WTC11 (cell line): ENCODE measurements around the gene TATDN2. TPM values are rescaled to one million over a fixed set of nuclear protein-coding genes. Genes with fewer than 3 reads are reported as not detected.

ENCODE experiments used
- ATAC-seq: fragments of 200-7000 bp; cut with Tn5 transposase; 2 replicates; pipeline ENCODE4 v1.10.0; 2021; ENCODE audit warnings: mild to moderate bottlenecking, moderate library complexity
- CTCF ChIA-PET: fragments of 300-600 bp; sonication (Branson Sonifier 250); formaldehyde crosslinking; loops from one replicate; lab custom pipeline; 2021; ENCODE audit warnings: antibody characterized with exemption; lab: Charles Lee
- POLR2A ChIA-PET: fragments of 350-600 bp; sonication (Branson Sonifier 250); formaldehyde crosslinking; loops from one replicate; lab custom pipeline; 2021; ENCODE audit warnings: antibody characterized with exemption; lab: Charles Lee
- DNase-seq: peaks from one replicate; pipeline ENCODE4 v3.0.0; 2021; ENCODE audit warnings: low spot score
- H3K27ac Mint-ChIP-seq: 2 replicates; pipeline ENCODE4 v1.8.0; 2021; ENCODE audit warnings: mixed read lengths
- H3K27me3 Mint-ChIP-seq: 2 replicates; pipeline ENCODE4 v1.8.0; 2021; ENCODE audit warnings: low read depth, mild to moderate bottlenecking, moderate library complexity, mixed read lengths
- H3K36me3 Mint-ChIP-seq: 2 replicates; pipeline ENCODE4 v1.8.0; 2021; ENCODE audit warnings: mixed read lengths
- H3K4me1 Mint-ChIP-seq: 2 replicates; pipeline ENCODE4 v1.8.0; 2022; ENCODE audit warnings: mixed read lengths
- H3K4me3 Mint-ChIP-seq: 2 replicates; pipeline ENCODE4 v1.8.0; 2021; ENCODE audit warnings: mild to moderate bottlenecking, moderate library complexity, mixed read lengths
- H3K9me3 Mint-ChIP-seq: 2 replicates; pipeline ENCODE4 v1.8.0; 2021; ENCODE audit warnings: mixed read lengths
- ATF3 ChIP-seq: sonication (generic); formaldehyde crosslinking; conservative IDR thresholded peaks from 2 replicates; pipeline ENCODE4 v1.8.1; 2022; ENCODE audit warnings: mild to moderate bottlenecking, missing genetic modification reagents
- ATF6 ChIP-seq: sonication (generic); formaldehyde crosslinking; IDR thresholded peaks from 2 replicates; pipeline ENCODE4 v1.8.1; 2023; ENCODE audit warnings: mild to moderate bottlenecking, missing genetic modification reagents
- CDX4 ChIP-seq: fragments of 250-450 bp; sonication (Bioruptor Pico); IDR thresholded peaks from 2 replicates; pipeline ENCODE4 v1.9.0; 2021; ENCODE audit warnings: moderate library complexity, mild to moderate bottlenecking, inconsistent platforms, borderline replicate concordance
- EMX1 ChIP-seq: fragments of 250-450 bp; sonication (Bioruptor Pico); IDR thresholded peaks from 2 replicates; pipeline ENCODE4 v1.8.0; 2021; ENCODE audit warnings: mild to moderate bottlenecking
- HMGXB4 ChIP-seq: sonication (generic); formaldehyde crosslinking; IDR thresholded peaks from 2 replicates; pipeline ENCODE4 v1.8.1; 2023; ENCODE audit warnings: mild to moderate bottlenecking, moderate library complexity, missing genetic modification reagents
- IRF2 ChIP-seq: sonication (generic); formaldehyde crosslinking; IDR thresholded peaks from 2 replicates; pipeline ENCODE4 v1.8.0; 2022; ENCODE audit warnings: low read depth, missing genetic modification reagents, borderline replicate concordance
- MLX ChIP-seq: sonication (generic); formaldehyde crosslinking; IDR thresholded peaks from 2 replicates; pipeline ENCODE4 v1.8.1; 2023; ENCODE audit warnings: mild to moderate bottlenecking, missing genetic modification reagents, moderate library complexity
- MXD4 ChIP-seq: fragments of 250-450 bp; sonication (Bioruptor Pico); IDR thresholded peaks from 2 replicates; pipeline ENCODE4 v1.8.0; 2021; ENCODE audit warnings: mild to moderate bottlenecking, moderate library complexity, borderline replicate concordance
- PRDM15 ChIP-seq: sonication (generic); formaldehyde crosslinking; IDR thresholded peaks from 2 replicates; pipeline ENCODE4 v1.8.0; 2022; ENCODE audit warnings: missing genetic modification reagents
- SMAD4 ChIP-seq: sonication (generic); formaldehyde crosslinking; IDR thresholded peaks from 2 replicates; pipeline ENCODE4 v1.8.0; 2022; ENCODE audit warnings: mild to moderate bottlenecking, missing genetic modification reagents
- SP1 ChIP-seq: sonication (generic); formaldehyde crosslinking; conservative IDR thresholded peaks from 2 replicates; pipeline ENCODE4 v1.8.1; 2022; ENCODE audit warnings: missing genetic modification reagents
- TEAD1 ChIP-seq: sonication (generic); formaldehyde crosslinking; IDR thresholded peaks from 2 replicates; pipeline ENCODE4 v1.8.0; 2022; ENCODE audit warnings: mild to moderate bottlenecking, missing genetic modification reagents
- TEAD4 ChIP-seq: sonication (generic); formaldehyde crosslinking; IDR thresholded peaks from 2 replicates; pipeline ENCODE4 v1.8.0; 2022; ENCODE audit warnings: mild to moderate bottlenecking, missing genetic modification reagents
- TP53 ChIP-seq: sonication (generic); formaldehyde crosslinking; IDR thresholded peaks from 2 replicates; pipeline ENCODE4 v1.8.1; 2023; ENCODE audit warnings: mild to moderate bottlenecking, missing genetic modification reagents
- USF2 ChIP-seq: sonication (generic); formaldehyde crosslinking; IDR thresholded peaks from 2 replicates; pipeline ENCODE4 v1.8.1; 2023; ENCODE audit warnings: mild to moderate bottlenecking, missing genetic modification reagents, moderate library complexity
- ZNF317 ChIP-seq: sonication (generic); formaldehyde crosslinking; IDR thresholded peaks from 2 replicates; pipeline ENCODE4 v1.8.1; 2023; ENCODE audit warnings: low read depth, mild to moderate bottlenecking, moderate library complexity, missing genetic modification reagents, borderline replicate concordance
- ZNF671 ChIP-seq: fragments of 250-450 bp; sonication (Bioruptor Pico); IDR thresholded peaks from 2 replicates; pipeline ENCODE4 v1.8.0; 2021; ENCODE audit warnings: mild to moderate bottlenecking
- total RNA-seq: library from RNA; stranded (reverse); gene quantifications from 3 replicates; pipeline ENCODE4 v1.2.3, GENCODE V29; 2021

The TATDN2 gene
- total RNA-seq, 1 experiment from 2014 or later = 31.7 TPM

GRCh38 chr3:10320320-10320677 is 72.0 kb downstream of the TATDN2 start:
- Mint-ChIP-seq H3K27me3 (peaks cover 2% of the 10 kb centered on the region; the same call in 1 of the 2 replicates), H3K36me3 (peaks cover 33% of the 10 kb centered on the region), H3K4me1 (peaks cover 10% of the 10 kb centered on the region), H3K27ac (peak overlapping the region; percentile 97), H3K4me3 (peak overlapping the region; percentile 97), H3K9me3 (no peaks in the 10 kb centered on the region)
- DNase-seq = no peak
- ChIA-PET CTCF (interaction anchor here (0.7 to 1.3 kb wide), 4 partner anchors 56 to 418 kb away, joined by 3 to 4 read pairs (median 3); no protein-coding TSS in a partner anchor), POLR2A (interaction anchor here (0.6 to 1.2 kb wide), 2 partner anchors 179 to 924 kb away, joined by 3 read pairs; partner anchors contain the start of gene VHL)
- no peak for TF ChIP-seq MLX
- no peak for TF ChIP-seq ATF6 (CRISPR knock-in tag)
- TF ChIP-seq ZNF317 (CRISPR knock-in tag) = no peak
- no peak for ATAC-seq

- ChIA-PET POLR2A (interaction anchor here (0.5 to 1.2 kb wide), 5 partner anchors 8 to 925 kb away, joined by 3 read pairs; no protein-coding TSS in a partner anchor), CTCF (interaction anchor here (0.5 to 2.1 kb wide), 23 partner anchors 10 to 443 kb away, joined by 3 to 13 read pairs (median 3); partner anchors contain the start of gene CRELD1)
- DNase-seq (no peak), ATAC-seq (no peak)
- Mint-ChIP-seq H3K4me3 (peak overlapping the region; percentile 97), H3K27me3 (peaks cover 10% of the 10 kb centered on the region; the same call in 1 of the 2 replicates), H3K9me3 (no peaks in the 10 kb centered on the region), H3K4me1 (peaks cover 10% of the 10 kb centered on the region), H3K36me3 (peaks cover 23% of the 10 kb centered on the region), H3K27ac (no peak overlapping the region)
- TF ChIP-seq EMX1 (no peak), USF2 (CRISPR knock-in tag) (no peak), SMAD4 (CRISPR knock-in tag) (no peak), IRF2 (CRISPR knock-in tag) (no peak), TEAD4 (CRISPR knock-in tag) (no peak), TP53 (no peak), TEAD1 (CRISPR knock-in tag) (no peak), MLX (no peak), PRDM15 (CRISPR knock-in tag) (no peak), ZNF317 (CRISPR knock-in tag) (no peak), ZNF671 (CRISPR knock-in tag) (no peak), HMGXB4 (CRISPR knock-in tag) (no peak), ATF3 (no peak), CDX4 (no peak), SP1 (CRISPR knock-in tag) (no peak), MXD4 (no peak)
Observed at GRCh38 chr3:10321630-10322351, 73.5 kb downstream of the TATDN2 start.
